ENCODE data around the gene TGFBR3L. TPM values are rescaled to one million over a fixed set of nuclear protein-coding genes. Genes with fewer than 3 reads are reported as not detected.

Gene TGFBR3L
- total and polyA plus RNA-seq, 2 of the 4 experiments (the other 2 are of a cell fraction) = 0.94 TPM; not detected in 1

DNA sequence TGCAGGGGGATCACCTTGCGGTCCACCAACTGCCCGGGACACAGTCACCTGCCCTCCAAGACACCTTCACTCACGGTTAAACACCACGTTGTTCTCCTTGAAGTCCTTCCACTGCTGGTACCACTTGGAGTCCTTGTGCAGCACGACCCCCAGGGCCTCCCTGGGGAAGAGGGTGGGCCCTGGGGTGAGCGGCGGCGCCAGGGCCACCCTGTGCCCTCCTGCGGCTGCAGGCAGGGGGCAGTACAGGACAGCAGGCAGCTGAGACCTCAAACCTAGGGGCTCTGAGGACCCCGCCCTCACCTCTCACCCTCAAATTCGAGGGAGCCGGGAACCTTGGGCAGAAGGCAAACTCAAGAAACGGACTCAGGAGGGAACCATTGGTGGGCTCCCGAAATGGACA, 18.8 kb downstream of the TGFBR3L start:
- Histone ChIP-seq H2BK5ac (ENCODE audit: low read depth, low read length, poor library complexity, severe bottlenecking) (no peak overlapping the region), H2BK20ac (ENCODE audit: low read depth, low read length) (no peak overlapping the region), H3K4me1 (ENCODE audit: control insufficient read depth, insufficient read depth, low read length) (peaks cover 9% of the 10 kb centered on the region), H3K56ac (ENCODE audit: extremely low read depth, insufficient read depth, low read length) (no peak overlapping the region), H2BK15ac (ENCODE audit: low read depth, low read length) (no peak overlapping the region), H3K9me3 (ENCODE audit: control insufficient read depth, insufficient read depth, low read length) (no peaks in the 10 kb centered on the region), H3K9ac (ENCODE audit: low read depth, low read length) (no peak overlapping the region), H3K27me3 (ENCODE audit: control insufficient read depth, insufficient read depth, low read length) (no peaks in the 10 kb centered on the region), H3K4me2 (ENCODE audit: low read depth, low read length) (no peak overlapping the region), H2BK120ac (ENCODE audit: low read depth, low read length) (no peak overlapping the region), H3K4me3 (ENCODE audit: insufficient read depth, low read depth, low read length) (no peak overlapping the region), H3K14ac (replicated peaks; ENCODE audit: low read depth, low read length) (no peak overlapping the region), H3K36me3 (ENCODE audit: control insufficient read depth, insufficient read depth, low read length) (peaks cover 63% of the 10 kb centered on the region), H3K79me1 (ENCODE audit: low read depth in 1 of 2, low read length in 2 of 2) (peaks cover 5 to 17% of the 10 kb centered on the region in 2 experiments; a peak in 2 of 4 replicates), H4K5ac (ENCODE audit: low read depth, low read length) (no peak overlapping the region), H4K8ac (ENCODE audit: low read depth in 2 of 2, low read length in 2 of 2) (no peak overlapping the region), H3K18ac (ENCODE audit: low read depth, low read length) (no peak overlapping the region), H3K9me1 (ENCODE audit: insufficient read depth, low read length) (no peaks in the 10 kb centered on the region), H3K27ac (ENCODE audit: insufficient read depth, low read length) (no peak overlapping the region), H2AK5ac (ENCODE audit: low read depth, low read length) (no peak overlapping the region), H2AK9ac (replicated peaks; ENCODE audit: low read depth, low read length, poor library complexity) (no peak overlapping the region), H3K4ac (ENCODE audit: low read depth, low read length) (no peak overlapping the region), H2AFZ (replicated peaks; ENCODE audit: low read length, poor library complexity) (no peak overlapping the region), H4K20me1 (ENCODE audit: insufficient read depth, low read length) (peaks cover 9% of the 10 kb centered on the region), H3K23ac (ENCODE audit: low read depth, low read length) (no peak overlapping the region), H4K91ac (ENCODE audit: insufficient read depth, low read depth, low read length) (no peak overlapping the region)
- dilution Hi-C loops (cut with HindIII; ENCODE audit: low sequenced_read_pairs, unreplicated experiment) (no loop called here), in situ Hi-C loops (cut with MboI; ENCODE audit: low sequenced_read_pairs) (no loop called here), intact Hi-C loops (cut with micrococcal nuclease) (no loop called here)
- DNase-seq = no peak
- POLR2A ChIA-PET (ENCODE audit: unreplicated experiment) = no interaction called here
- 80% methylated on average over 3 of the region's 14 CpGs; no CpG with 5 or more reads in 1 of the 2 experiments for WGBS, 2 experiments (ENCODE audit: extremely low coverage in 2 of 2, insufficient read length in 1 of 2)
- CTCF ChIA-PET = interaction anchor here (0.6 kb wide), 1 partner anchor 342 kb away, joined by 3 read pairs; no protein-coding TSS in a partner anchor
- TF ChIP-seq MAFK (IDR thresholded peaks at IDR 0.05; ENCODE audit: low read depth, low read length) (no peak), BHLHE40 (IDR thresholded peaks at IDR 0.05; ENCODE audit: low read depth, low read length) (no peak)
- TF ChIP-seq, protein P1, sequence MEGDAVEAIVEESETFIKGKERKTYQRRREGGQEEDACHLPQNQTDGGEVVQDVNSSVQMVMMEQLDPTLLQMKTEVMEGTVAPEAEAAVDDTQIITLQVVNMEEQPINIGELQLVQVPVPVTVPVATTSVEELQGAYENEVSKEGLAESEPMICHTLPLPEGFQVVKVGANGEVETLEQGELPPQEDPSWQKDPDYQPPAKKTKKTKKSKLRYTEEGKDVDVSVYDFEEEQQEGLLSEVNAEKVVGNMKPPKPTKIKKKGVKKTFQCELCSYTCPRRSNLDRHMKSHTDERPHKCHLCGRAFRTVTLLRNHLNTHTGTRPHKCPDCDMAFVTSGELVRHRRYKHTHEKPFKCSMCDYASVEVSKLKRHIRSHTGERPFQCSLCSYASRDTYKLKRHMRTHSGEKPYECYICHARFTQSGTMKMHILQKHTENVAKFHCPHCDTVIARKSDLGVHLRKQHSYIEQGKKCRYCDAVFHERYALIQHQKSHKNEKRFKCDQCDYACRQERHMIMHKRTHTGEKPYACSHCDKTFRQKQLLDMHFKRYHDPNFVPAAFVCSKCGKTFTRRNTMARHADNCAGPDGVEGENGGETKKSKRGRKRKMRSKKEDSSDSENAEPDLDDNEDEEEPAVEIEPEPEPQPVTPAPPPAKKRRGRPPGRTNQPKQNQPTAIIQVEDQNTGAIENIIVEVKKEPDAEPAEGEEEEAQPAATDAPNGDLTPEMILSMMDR (conservative IDR thresholded peaks at IDR 0.05; ENCODE audit: low read depth, low read length) = 0 out of 2 replicates have a peak, but pooled peaks have one; percentile 14
- no TSS peak for BruUV-seq (replicated peaks)
- no peak for ATAC-seq (ENCODE audit: low read depth)

Measured in IMR-90 (cell line).